Hepatocyte (in vitro differentiated cells): Measurements from ENCODE around the gene TYSND1. TPM values are rescaled to one million over a fixed set of nuclear protein-coding genes. Genes with fewer than 3 reads are reported as not detected.

Experiments used
- DNase-seq: peaks from one replicate; pipeline ENCODE4 v3.0.0-alpha.2; 2016; ENCODE audit warnings: low spot score
- H2AFZ ChIP-seq: fragments of 200-600 bp; sonication (generic); 2 replicates; pipeline ENCODE4 v1.6.0; 2016; ENCODE audit warnings: antibody characterized with exemption, mild to moderate bottlenecking
- H3K27ac ChIP-seq: fragments of 200-600 bp; sonication (generic); 2 replicates; pipeline ENCODE4 v1.5.1; 2016; ENCODE audit warnings: mild to moderate bottlenecking
- H3K27me3 ChIP-seq: fragments of 200-600 bp; sonication (generic); 2 replicates; pipeline ENCODE4 v1.6.1; 2016
- H3K36me3 ChIP-seq: fragments of 200-600 bp; sonication (generic); replicated peaks from 2 replicates; pipeline ENCODE4 v1.5.1; 2016; ENCODE audit warnings: low read depth; ENCODE audit not compliant: insufficient read depth
- H3K4me1 ChIP-seq: fragments of 200-600 bp; sonication (generic); 2 replicates; pipeline ENCODE4 v1.5.1; 2016; ENCODE audit warnings: mild to moderate bottlenecking, moderate library complexity; ENCODE audit not compliant: insufficient read depth
- H3K4me2 ChIP-seq: fragments of 200-600 bp; sonication (generic); 2 replicates; pipeline ENCODE4 v1.6.0; 2016
- H3K4me3 ChIP-seq: fragments of 200-600 bp; sonication (generic); 2 replicates; pipeline ENCODE4 v1.5.1; 2016; ENCODE audit warnings: mild to moderate bottlenecking
- H3K79me2 ChIP-seq: fragments of 200-600 bp; sonication (generic); 2 replicates; pipeline ENCODE4 v1.6.0; 2017; ENCODE audit warnings: mild to moderate bottlenecking
- H3K9me2 ChIP-seq: fragments of 200-600 bp; sonication (generic); replicated peaks from 2 replicates; pipeline ENCODE4 v1.6.0; 2017; ENCODE audit warnings: mild to moderate bottlenecking; ENCODE audit not compliant: insufficient read depth
- H3K9me3 ChIP-seq: fragments of 200-600 bp; sonication (generic); 2 replicates; pipeline ENCODE4 v1.5.1; 2016; ENCODE audit warnings: low read depth, mild to moderate bottlenecking
- H4K20me1 ChIP-seq: fragments of 200-600 bp; sonication (generic); 2 replicates; pipeline ENCODE4 v1.6.0; 2016; ENCODE audit warnings: mild to moderate bottlenecking; ENCODE audit not compliant: insufficient read depth, poor library complexity, severe bottlenecking
- CTCF ChIP-seq: fragments of 200-600 bp; sonication (generic); IDR thresholded peaks from 2 replicates; pipeline ENCODE4 v1.5.1; 2016; ENCODE audit warnings: antibody characterized with exemption, mild to moderate bottlenecking; ENCODE audit not compliant: poor library complexity
- EZH2 ChIP-seq: fragments of 200-600 bp; sonication (generic); IDR thresholded peaks from 2 replicates; pipeline ENCODE4 v1.6.1; 2016; ENCODE audit warnings: antibody characterized with exemption, mild to moderate bottlenecking, borderline replicate concordance
- EZH2phosphoT487 ChIP-seq: fragments of 200-600 bp; sonication (generic); IDR thresholded peaks from one replicate; pipeline ENCODE4 v1.6.1; 2018; ENCODE audit warnings: antibody characterized with exemption, mild to moderate bottlenecking, low read depth, moderate library complexity; ENCODE audit not compliant: unreplicated experiment, severe bottlenecking
- WGBS: methylation state at CpG from one replicate; pipeline ENCODE4 v1.1.6; 2016; ENCODE audit warnings: low lambda C conversion rate; ENCODE audit errors: missing lambda C conversion rate; 5-methylcytosine and 5-hydroxymethylcytosine counted together
- polyA plus RNA-seq: library from polyadenylated mRNA; unstranded; fragments of >200 nt; fragmentation: Nextera tagmentation; extraction: Ambion mirVana; gene quantifications from 2 replicates; pipeline ENCODE4 v1.2.1, GENCODE V29; 2016
- total RNA-seq: library from RNA; depleted of rRNA; stranded (reverse); fragments of >200 nt; gene quantifications from 2 replicates; pipeline ENCODE4 v1.2.3, GENCODE V29; 2014

Gene TYSND1
- total and polyA plus RNA-seq, 2 experiments from 2014 or later = 12.6 to 22.0 TPM

DNA sequence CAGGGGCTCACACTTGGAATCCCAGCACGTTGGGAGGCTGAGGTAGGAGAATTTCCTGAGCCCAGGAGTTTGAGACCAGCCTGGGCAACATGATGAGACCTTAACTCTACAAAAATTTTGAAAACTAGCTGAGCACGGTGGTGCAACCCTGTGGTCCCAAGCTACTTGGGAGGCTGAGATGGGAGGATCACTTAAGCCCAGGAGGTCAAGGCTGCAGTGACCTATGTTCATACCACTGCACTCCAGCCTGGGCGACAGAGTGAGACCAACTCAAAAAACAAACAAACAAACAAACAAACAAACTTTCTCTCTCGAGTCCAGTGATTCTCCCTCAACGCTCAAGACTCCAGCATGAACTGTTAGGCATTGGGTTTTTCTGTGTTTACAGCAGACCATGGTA is 2.0 kb upstream of the TYSND1 start:
- peaks cover 16% of the 10 kb centered on the region for H3K4me1 ChIP-seq
- no peak for DNase-seq
- no peak overlapping the region for H3K4me2 ChIP-seq
- H3K27ac ChIP-seq = no peak overlapping the region
- no peak for TF ChIP-seq EZH2phosphoT487
- no peak for TF ChIP-seq CTCF
- TF ChIP-seq EZH2 = no peak
- peaks cover 67% of the 10 kb centered on the region for H3K79me2 ChIP-seq
- peaks cover 9% of the 10 kb centered on the region for H3K36me3 ChIP-seq
- H3K9me2 ChIP-seq = no peaks in the 10 kb centered on the region
- H2AFZ ChIP-seq = no peak overlapping the region
- no peaks in the 10 kb centered on the region for H3K27me3 ChIP-seq
- H3K4me3 ChIP-seq = no peak overlapping the region
- no peaks in the 10 kb centered on the region for H3K9me3 ChIP-seq
- 97% methylated on average over 5 of the region's 5 CpGs for WGBS
- peaks cover 14% of the 10 kb centered on the region for H4K20me1 ChIP-seq

DNA sequence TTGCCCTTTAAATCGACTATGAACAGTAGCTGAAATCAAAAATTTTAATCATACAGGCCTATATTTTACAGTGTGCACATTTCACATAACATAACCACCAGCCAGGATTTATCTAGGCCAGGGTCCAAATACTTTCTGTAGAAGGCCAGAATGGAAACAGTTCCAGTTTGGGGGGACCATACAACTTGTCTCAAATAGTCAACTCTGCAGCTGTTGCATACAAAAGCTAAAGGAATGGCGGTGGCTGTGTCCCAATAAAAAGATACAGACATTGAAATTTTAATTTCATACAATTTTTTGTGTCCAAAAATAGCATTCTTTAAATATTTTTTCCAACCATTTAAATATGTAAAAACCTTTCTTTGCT is 742 bp upstream of the TYSND1 start:
- Histone ChIP-seq H3K79me2 (peaks cover 64% of the 10 kb centered on the region), H3K9me2 (no peaks in the 10 kb centered on the region), H3K27me3 (no peaks in the 10 kb centered on the region), H3K4me2 (peak overlapping the region; percentile 72), H3K4me1 (peaks cover 16% of the 10 kb centered on the region), H3K36me3 (no peaks in the 10 kb centered on the region), H4K20me1 (peaks cover 11% of the 10 kb centered on the region), H3K4me3 (no peak overlapping the region), H2AFZ (no peak overlapping the region), H3K9me3 (no peaks in the 10 kb centered on the region), H3K27ac (peak overlapping the region; percentile 81)
- no peak for TF ChIP-seq EZH2phosphoT487
- TF ChIP-seq EZH2 = no peak
- TF ChIP-seq CTCF = no peak
- DNase-seq = no peak
- 48% methylated on average over 2 of the region's 2 CpGs for WGBS

DNA sequence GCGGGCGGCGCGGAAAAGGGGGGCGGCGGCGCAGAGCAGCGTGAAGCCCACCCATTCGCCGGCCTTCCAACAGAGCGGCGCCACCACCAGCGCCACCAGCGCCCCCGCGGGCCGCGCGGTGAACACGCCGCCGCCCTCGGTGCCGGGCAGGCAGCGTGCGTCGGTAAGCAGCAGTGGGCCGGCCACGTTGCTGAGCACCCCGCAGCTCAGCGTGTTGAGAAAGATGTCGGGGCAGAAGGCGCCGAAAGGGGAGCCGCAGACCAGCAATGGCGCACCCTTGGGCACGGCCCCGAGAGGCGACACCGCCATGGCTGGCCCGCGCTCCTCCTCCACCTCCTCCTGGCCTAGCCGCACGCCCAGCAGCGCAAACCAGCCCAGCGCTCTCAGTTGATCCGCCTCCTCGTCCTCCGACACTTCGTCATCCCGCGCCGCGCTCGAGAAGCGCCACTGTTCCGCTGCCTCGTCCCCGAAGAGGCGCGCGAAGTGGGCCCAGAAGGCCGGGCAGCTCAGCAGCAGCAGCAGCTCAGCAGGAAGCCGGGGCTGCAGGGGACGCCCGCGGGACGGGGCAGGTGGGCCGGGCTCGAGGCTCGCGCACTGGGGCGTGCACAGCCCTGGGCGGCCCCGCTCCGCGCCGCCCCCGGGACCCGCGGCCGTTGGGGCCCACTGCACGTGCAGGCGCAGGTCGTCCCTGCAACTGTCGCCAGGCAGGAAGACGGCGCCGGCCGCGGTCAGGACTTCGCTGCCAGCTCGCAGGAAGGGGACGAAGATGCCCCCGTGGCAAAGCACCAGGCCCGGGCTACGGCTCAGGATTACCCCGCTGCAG is 623 bp downstream of the TYSND1 start:
- no peaks in the 10 kb centered on the region for H3K27me3 ChIP-seq
- H3K4me2 ChIP-seq = peak overlapping the region; percentile 89
- peak overlapping the region; percentile 88 for H3K27ac ChIP-seq
- no peaks in the 10 kb centered on the region for H3K9me2 ChIP-seq
- H3K4me3 ChIP-seq = peak overlapping the region; percentile 82
- peaks cover 16% of the 10 kb centered on the region for H3K4me1 ChIP-seq
- H3K9me3 ChIP-seq = no peaks in the 10 kb centered on the region
- under 1% methylated on average over 76 of the region's 98 CpGs for WGBS
- H3K36me3 ChIP-seq = no peaks in the 10 kb centered on the region
- H4K20me1 ChIP-seq = peaks cover 11% of the 10 kb centered on the region
- DNase-seq = peak; percentile 82
- H3K79me2 ChIP-seq = peaks cover 61% of the 10 kb centered on the region
- TF ChIP-seq CTCF = peak; percentile 43
- no peak for TF ChIP-seq EZH2
- peak overlapping the region; percentile 92 for H2AFZ ChIP-seq
